Stimulated activated CD4-positive, alpha-beta T cell treated with anti-CD3 and anti-CD28 coated beads, Interleukin-12 subunit alpha, Interleukin-12 subunit beta, amount 100 ng/mL, for 48 hours (primary cell): ENCODE results near the gene FGF11.

Source experiments
- DNase-seq, 3 donors: peaks; one replicate each; pipeline ENCODE4 v3.0.0-alpha.2; 2020; ENCODE audit warnings: low read depth in 2 of 3, low spot score in 1 of 3

FGF11 gene

DNA sequence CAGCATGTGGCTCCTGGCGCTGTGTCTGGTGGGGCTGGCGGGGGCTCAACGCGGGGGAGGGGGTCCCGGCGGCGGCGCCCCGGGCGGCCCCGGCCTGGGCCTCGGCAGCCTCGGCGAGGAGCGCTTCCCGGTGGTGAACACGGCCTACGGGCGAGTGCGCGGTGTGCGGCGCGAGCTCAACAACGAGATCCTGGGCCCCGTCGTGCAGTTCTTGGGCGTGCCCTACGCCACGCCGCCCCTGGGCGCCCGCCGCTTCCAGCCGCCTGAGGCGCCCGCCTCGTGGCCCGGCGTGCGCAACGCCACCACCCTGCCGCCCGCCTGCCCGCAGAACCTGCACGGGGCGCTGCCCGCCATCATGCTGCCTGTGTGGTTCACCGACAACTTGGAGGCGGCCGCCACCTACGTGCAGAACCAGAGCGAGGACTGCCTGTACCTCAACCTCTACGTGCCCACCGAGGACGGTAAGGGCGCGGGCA, 31.0 kb upstream of the FGF11 start:
- no peak for DNase-seq

DNA sequence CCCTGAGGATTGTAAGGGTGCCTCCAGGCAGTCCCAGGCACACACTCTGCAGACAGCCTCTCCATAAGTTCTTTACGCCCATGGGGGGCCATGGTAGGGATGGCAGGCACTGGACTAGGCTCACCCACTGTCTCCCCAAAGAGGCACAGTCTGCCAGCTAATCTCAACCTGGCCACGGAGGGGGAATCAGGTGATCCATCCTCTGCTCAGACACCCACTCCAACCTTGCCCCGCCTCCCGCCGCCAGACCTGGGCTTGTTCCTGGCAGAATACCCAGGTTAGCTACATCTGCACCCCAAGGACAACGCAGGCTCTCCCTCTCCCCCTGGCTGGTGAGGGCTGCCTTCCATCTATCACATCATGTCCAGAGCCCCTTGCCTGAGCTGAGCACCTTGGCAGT, 30.4 kb upstream of the FGF11 start:
- DNase-seq, result no peak

DNA sequence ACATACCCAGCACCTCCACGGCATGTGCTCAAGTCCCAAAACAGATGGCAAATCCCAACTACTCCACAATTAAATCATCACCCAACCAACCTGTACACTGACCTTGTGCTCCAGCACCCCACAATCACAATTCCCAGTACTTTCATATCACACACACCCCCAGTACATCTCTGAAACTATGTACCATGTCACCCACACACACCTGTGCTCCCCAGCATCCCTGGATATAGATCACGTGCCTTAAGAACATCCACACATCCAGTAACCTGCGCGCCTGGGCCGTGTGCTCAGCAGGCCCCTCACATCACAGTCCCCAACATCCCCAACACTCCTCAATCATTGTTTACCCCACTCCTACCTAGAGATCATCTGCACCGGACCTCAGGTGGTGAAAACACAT, 29.6 kb upstream of the FGF11 start:
- no peak for DNase-seq

DNA sequence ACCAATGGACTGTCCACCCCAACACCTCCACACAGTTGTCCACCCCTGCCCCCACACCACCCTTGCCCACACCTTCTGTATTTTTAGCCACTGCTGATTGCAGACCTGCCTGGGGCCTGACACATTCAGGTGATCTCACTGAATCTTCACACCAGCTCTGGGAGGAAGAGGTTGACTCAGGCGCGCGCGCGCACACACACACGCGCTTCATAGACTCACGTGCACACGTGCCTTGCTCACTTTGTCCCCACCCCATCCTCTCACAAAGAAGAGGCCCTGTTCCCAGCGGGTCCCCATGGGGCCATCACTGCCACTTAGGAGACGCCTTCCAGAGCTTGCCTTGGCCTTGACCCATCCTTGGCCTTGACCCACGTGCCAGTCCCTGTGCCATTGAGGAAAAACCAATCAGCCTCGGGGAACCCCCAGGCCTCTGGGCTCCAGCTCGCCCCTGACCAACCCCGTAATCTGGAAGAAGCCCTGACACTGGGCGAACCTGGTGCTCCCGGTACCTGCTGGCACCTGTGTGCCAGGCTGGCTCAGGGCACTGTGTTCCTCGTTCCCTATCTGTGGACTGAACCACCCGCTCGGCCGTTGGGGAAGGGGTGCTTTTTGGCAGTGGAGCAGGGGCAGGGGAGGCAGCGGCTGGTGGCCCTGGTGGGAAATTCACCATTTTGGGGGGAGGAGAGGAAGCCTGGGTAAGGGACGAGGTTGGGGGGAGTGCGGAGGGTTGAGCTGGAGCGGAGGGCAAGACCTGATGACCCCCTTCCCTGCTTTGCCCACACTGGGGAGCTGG, 28.5 kb upstream of the FGF11 start:
- no peak for DNase-seq

DNA sequence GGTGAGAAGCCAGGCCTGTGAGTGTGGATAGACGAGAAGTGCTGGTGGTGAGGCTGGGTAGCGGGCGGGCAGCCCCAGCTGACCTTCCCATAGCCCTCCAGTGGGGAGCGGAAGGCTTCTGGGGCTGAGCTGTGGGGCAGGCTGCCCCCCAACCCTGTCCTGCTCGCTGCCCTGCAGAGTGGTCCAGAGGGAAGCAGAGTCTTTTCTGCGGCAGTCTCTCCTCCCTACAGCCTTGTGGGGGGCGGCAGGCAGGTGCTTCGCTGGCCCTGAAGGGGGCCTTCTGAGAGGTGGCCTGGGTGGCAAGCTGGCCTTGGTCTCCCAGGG, 27.9 kb upstream of the FGF11 start:
- no peak for DNase-seq

DNA sequence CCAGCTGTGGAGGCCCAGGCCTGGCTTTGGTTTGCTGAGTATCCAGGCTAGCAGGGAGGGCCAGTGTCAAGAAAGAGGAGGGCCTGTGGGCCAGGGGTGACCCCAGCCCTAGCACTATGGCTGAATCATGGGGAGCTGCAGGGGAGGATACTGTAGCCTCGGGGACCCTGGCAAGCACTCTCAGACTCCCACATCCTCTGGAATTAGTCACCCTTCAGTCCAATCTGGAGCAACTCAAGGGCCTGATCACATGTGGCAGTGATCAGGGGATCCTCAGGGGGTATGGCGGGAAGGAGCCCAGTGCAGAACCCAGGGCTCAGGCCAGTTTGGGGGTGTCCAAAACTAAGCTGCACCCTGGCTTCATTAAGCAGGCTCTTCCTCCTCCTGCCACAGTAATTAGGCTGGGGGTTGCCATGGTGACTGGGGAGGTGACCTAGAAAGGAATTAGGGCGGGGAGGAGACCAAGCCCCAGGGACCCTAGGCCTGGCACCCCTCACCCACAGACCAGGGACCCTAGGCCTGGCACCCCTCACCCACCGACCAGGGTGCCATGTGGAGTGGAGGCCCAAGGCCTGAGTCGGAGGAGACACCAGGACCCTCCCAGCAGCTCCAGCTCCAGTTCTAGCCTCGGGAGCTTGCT, 25.8 kb upstream of the FGF11 start:
- no peak for DNase-seq

DNA sequence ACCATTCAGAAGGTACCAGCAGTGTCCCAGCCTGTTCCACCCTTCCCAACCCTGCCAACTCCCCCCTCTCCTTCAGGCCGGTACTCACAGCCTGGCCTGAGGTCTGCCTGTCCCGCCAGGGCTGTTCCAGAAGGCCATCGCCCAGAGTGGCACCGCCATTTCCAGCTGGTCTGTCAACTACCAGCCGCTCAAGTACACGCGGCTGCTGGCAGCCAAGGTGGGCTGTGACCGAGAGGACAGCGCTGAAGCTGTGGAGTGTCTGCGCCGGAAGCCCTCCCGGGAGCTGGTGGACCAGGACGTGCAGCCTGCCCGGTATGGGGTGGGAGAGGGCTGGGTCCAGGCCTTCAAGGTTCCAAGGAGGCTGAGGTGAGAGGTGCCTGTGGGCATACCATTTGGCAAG, 24.5 kb upstream of the FGF11 start:
- DNase-seq, result no peak

DNA sequence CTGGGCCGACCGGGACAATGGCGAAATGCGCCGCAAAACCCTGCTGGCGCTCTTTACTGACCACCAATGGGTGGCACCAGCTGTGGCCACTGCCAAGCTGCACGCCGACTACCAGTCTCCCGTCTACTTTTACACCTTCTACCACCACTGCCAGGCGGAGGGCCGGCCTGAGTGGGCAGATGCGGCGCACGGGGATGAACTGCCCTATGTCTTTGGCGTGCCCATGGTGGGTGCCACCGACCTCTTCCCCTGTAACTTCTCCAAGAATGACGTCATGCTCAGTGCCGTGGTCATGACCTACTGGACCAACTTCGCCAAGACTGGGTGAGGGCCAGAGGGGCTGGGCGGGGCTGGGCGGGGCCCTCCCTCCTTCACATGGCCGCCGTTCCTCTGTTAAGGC, 23.5 kb upstream of the FGF11 start:
- no peak for DNase-seq

DNA sequence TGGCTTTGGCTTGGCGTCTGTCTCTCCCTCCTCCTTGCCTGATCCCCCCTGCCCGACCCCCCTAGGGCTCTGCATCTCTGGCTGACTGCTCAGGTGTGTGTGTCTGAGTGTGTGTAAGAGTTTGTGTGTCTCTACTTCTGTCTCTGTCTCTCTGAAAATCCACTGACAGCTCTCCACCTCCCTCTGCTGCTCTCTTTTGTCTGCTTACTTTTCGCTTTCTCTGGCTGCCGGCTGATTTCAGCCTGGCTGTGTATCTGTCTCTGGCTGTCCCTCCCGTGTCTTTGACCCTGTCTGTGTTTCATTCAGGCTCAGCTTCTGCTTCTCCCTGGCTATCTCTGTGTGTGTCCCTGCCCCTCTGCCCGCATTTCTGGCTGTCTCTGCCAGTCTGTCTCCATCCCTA, 23.0 kb upstream of the FGF11 start:
- DNase-seq, result no peak

DNA sequence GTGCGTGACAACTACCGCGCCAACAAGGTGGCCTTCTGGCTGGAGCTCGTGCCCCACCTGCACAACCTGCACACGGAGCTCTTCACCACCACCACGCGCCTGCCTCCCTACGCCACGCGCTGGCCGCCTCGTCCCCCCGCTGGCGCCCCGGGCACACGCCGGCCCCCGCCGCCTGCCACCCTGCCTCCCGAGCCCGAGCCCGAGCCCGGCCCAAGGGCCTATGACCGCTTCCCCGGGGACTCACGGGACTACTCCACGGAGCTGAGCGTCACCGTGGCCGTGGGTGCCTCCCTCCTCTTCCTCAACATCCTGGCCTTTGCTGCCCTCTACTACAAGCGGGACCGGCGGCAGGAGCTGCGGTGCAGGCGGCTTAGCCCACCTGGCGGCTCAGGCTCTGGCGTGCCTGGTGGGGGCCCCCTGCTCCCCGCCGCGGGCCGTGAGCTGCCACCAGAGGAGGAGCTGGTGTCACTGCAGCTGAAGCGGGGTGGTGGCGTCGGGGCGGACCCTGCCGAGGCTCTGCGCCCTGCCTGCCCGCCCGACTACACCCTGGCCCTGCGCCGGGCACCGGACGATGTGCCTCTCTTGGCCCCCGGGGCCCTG, 22.2 kb upstream of the FGF11 start:
- no peak for DNase-seq

DNA sequence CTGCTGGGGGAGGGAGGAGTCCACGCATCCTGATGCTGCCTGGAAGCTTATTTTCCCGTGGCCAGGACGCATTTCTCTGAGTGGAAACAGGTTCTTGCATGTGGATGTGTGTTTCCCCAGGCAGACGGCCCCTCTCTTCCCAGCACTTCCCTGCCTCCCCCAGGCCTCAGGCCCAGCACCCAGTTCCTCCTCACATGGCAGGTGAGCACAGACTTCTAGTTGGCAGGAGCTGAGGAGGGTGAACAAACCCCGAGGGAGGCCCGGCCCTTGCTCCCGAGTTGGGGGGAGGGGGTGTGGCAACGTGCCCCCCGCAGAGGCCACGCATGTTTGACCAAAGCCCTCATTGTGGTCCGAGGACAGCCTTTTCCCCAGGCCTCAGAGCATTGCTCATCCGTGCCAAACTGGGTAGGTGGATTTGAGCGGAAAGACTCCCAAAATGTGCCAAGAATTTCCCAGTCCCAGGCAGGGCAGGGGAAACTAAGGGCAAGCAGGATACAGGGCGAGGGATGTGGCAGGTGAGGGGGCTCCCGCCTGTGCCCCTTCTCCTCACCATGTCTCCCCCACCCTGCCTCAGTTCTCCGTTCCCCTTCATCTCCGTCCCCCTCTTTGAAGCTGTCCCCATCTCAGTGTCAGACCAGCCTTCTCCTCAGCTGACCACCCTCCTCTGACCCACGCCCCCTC, 20.7 kb upstream of the FGF11 start:
- no peak for DNase-seq

DNA sequence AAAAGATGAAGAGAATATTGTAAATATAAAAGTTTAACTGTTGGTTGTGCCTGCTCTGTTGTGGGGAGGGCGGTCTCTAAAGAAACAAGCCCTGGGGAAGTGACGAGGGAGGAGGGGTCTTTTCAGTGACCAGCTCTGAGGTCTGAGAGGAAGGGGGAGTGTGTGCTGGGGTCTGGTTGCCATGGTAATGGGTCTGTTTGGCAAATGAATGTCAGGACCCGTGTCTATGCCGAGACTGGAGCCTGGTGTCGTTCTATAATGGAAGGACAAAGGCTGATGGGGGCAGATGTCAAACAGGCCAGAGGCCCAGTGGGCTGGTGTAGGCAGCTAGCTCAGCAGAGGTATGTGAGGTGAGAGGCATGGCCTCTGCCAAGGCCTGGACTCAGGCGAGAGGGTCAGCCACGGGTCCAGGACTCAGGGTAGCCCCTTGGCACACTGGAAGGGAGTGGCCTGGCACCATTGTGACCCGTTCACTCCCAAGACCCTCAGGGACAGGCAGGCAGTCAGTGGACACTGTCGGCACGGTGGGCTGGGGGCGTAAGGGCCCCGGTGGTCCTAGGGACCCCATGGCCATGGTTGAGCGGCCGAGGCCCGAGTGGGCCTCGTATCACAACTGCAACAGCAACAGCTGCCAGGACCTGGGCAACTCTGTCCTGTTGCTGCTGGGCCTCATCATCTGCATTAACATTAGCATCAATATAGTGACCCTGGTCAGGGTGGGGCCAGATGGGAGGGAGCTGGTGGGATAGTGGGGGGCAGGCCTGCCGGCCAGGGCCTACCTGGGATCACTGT, 19.3 kb upstream of the FGF11 start, which contains the start of gene SPEM1:
Gene SPEM1, plus strand, starts transcription at position 506 of the 792 bp plus-strand sequence. Its CDS starts 61 bp downstream, at position 567.
- DNase-seq, result no peak

DNA sequence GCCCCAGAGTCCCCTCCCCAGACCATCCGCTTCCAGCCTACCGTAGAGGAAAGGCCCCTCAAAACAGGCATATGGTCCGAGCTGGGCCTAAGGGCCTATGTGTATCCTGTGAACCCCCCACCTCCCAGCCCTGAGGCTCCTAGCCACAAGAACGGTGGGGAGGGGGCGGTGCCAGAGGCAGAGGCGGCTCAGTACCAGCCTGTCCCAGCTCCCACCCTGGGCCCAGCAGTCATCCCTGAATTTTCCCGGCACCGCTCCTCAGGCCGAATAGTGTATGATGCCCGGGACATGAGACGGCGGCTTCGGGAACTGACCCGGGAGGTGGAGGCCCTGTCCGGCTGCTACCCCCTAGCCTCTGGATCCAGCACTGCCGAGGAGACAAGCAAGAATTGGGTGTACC, 18.1 kb upstream of the FGF11 start:
- no peak for DNase-seq

DNA sequence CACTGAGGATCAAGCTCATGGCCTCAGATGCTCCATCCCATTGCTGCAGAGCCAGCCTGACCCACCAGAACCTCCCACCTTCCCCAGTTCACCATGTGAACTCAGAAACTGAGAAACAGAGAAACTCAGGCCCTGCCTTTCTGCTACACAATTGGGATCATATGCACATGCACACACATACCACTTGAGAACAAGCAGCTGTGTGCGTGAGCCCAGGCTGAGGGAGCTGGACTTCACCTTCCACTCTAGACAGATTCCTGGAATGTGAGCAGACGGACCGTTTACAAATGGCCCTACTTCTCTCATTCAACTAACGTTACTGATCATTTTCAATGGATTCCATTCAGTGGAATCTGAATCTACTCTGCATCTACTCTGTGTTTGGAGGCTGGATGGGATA, 15.6 kb upstream of the FGF11 start:
- DNase-seq, result no peak

DNA sequence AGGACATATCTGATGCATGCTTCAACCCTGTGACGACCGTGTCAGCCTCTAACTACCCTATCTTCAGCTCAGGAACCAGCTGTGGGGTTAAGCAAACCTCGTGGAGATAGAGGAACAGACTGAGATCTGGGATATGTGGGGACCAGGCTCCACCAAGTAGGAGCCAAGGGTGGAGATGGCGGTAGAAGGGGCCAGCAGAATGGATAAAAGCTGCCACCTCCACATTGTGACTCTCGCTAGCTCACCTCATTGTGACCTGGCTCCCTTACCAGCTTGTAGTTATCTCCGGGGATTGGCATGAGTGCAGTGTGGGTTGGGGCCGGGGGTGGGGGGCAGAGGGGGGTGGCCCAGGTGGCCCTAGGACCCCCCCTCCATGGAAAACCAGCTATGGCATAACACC, 14.0 kb upstream of the FGF11 start, which contains the start of gene SPEM2:
Gene SPEM2, plus strand, starts transcription at position 301 of the 400 bp plus-strand sequence. Its CDS starts 73 bp downstream, at position 374.
- DNase-seq, result no peak

DNA sequence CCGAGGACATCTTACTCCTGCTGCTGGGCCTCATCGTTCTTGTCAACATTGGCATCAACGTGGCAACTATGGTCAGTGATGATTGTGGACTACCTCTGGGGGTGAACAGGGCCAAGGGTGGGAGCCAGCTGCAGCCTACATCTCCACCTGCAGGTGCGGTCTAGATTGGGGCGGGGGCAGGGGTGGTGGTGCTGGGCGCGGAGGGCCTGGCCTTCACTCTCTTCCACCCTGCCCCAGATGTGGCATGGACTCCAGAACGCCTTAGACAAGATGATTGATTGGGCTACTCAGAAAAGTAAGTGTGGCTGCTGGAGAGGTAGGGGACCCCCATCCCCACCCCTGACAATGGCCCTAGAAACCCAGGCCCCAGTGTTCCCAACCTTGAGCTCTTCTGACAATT, 13.6 kb upstream of the FGF11 start:
- no peak for DNase-seq

DNA sequence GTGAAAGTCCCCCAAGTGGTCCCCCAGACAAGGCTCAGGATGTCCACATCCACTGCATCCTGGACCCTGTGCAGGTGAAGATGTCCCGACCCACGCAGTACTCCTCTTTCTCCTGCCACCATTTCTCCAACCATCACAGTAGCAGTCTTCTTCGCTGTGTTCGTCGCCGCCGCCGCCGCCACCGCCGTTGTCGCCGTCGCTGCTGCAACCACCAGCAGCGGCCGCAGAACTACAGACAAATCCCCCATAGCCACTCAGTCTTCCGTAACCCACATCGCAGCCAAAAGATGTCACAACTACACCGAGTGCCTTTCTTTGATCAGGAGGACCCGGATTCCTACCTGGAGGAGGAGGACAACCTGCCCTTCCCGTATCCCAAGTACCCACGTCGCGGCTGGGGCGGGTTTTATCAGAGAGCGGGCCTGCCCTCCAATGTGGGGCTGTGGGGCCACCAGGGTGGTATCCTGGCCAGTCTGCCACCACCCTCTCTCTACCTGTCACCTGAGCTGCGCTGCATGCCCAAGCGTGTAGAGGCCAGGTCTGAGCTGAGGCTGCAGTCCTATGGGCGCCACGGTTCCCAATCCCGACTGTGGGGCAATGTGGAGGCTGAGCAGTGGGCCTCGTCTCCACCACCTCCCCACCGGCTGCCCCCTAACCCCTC, 13.0 kb upstream of the FGF11 start:
- DNase-seq, result no peak

DNA sequence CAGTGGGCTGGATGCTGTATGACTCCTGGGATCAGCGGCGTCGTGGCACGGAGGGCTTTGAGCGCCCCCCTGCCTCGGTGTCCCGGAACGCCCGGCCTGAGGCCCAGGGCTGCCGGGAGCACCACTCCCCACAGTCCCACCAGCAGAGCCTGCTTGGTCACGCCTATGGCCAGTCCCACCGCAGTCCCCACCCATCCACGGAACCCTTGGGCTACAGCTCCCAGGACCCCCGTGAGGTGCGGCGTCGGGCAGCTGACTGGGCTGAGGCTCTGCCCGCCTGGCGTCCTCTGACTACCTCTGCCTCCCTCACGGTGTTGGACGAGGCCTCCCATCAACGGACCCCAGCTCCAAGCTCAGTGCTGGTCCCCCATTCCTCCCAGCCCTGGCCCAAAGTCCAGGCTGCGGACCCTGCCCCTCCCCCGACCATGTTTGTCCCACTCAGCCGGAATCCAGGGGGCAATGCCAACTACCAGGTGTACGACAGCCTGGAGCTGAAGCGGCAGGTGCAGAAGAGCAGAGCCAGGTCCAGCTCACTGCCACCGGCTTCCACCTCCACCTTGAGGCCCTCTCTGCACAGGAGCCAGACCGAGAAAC, 12.3 kb upstream of the FGF11 start:
- no peak for DNase-seq

DNA sequence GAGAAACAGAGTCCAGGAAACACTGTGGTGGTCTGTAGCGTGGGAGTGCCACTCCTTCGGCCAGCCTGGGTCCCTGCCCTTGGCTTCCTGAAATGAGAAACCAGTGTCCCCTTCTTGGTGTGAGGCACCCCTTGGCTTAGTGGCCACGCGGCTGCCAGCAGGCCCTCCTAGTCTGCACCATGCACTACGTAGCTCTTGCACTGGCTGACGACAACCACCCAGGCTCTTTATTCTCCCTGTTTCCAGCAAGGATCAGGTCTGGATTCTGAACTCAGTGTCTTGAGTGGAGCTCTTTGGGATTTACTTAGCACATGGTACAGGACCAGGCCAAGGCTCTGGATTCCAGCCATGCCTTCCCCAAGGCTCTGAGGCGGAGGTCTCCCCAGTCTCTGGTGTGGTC, 11.8 kb upstream of the FGF11 start:
- DNase-seq, result no peak

DNA sequence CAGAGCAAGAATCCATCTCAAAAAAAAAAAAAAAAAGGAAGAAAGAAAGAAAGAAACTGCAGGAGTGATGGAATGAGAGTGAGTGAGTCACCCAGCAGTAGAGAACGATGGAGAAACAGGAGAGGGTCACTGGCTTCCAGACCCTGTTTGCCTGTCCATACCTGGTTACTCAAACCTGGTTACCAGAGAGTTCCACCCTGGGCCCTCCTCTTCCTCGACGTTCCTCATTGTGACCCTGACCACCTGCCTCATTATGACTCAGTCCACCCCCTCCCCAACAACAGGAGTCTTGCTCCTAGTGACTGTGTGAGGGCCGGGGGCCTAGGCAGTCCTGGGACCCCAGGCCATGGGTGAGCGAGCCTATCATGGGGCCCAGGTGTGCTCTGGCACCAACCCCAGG, 10.8 kb upstream of the FGF11 start, which contains the start of gene SPEM3:
Gene SPEM3, plus strand, starts transcription at position 301 of the 400 bp plus-strand sequence. Its CDS starts 46 bp downstream, at position 347.
- no peak for DNase-seq
